ENCODE results near the gene EXO5.

EXO5 gene, protein sequence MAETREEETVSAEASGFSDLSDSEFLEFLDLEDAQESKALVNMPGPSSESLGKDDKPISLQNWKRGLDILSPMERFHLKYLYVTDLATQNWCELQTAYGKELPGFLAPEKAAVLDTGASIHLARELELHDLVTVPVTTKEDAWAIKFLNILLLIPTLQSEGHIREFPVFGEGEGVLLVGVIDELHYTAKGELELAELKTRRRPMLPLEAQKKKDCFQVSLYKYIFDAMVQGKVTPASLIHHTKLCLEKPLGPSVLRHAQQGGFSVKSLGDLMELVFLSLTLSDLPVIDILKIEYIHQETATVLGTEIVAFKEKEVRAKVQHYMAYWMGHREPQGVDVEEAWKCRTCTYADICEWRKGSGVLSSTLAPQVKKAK

DNA sequence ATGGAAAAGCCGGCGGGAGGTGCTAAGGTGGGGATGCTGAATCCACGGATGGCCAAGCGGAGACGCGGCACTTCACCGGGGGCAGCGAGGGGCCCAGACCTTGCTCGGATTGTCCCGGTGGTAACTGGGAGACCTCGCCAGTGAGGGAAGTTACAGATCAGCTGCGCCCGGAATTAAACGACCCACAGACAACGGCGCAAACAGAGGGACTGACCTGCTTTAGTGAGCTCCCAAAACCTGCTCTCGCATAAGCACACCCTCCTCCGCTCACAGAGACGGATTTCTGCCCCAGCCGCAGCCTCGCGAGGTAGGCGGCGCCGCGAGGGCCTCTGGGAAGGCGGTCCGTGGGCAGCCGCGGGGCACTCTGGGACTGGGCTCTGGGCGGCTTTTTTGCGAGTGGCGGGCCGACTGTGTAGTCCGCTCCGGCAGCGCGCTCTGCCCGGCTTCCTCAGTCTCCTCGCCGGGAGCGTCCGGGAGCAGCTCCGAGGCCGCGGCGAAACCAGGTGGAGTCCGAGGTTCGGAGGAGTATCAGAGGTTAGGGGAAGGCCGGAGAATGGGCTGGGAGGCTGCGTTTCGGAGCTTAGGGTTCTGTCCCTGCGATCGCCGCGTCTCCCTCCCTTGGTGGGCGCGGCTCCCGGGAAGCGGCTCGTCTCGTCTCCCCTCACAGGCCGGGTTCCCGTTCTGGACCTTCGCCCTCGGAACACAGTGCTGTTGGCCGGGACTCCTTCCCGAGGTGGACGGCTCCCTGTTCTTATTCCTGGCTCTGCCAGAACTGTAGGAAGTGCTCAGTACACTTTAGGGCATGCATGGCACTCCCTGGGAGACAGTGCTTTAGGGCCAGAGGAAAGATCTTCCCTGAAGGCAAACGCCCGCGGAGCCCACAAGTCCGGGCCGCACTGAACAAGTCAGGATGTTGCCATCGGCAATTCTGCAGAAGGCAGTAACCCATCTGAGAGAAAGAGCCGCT lies at the start of gene EXO5:
EXO5 (plus strand) TSS at position 393 of the 967 bp plus-strand sequence. CDS start 5,778 bp downstream, outside the sequence.
- Histone ChIP-seq H3K4me1 (peaks cover 18% of the 10 kb centered on the region), H4K20me1 (no peaks in the 10 kb centered on the region), H3K4me2 (peak within 1 kb of the TSS; percentile 88), H3K9me3 (peaks cover 70% of the 10 kb centered on the region), H3K4me3 (peak within 1 kb of the TSS; percentile 87), H3K36me3 (peaks cover 67% of the 10 kb centered on the region), H3K27ac (peak within 1 kb of the TSS; percentile 86), H3K9ac (peak within 1 kb of the TSS; percentile 90), H3K27me3 (no peaks in the 10 kb centered on the region)
- TF ChIP-seq Cebpa-rat (IDR thresholded peaks at IDR 0.05): no peak

DNA sequence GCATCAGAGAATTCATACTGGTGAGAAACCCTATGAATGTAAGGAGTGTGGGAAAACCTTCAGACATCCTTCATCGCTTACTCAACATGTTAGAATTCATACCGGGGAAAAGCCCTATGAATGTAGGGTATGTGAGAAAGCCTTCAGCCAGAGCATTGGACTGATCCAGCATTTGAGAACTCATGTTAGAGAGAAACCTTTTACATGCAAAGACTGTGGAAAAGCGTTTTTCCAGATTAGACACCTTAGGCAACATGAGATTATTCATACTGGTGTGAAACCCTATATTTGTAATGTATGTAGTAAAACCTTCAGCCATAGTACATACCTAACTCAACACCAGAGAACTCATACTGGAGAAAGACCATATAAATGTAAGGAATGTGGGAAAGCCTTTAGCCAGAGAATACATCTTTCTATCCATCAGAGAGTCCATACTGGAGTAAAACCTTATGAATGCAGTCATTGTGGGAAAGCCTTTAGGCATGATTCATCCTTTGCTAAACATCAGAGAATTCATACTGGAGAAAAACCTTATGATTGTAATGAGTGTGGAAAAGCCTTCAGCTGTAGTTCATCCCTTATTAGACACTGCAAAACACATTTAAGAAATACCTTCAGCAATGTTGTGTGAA lies 45.5 kb upstream of the EXO5 start:
- H3K27me3 ChIP-seq: no peaks in the 10 kb centered on the region
- H3K9ac ChIP-seq: no peak overlapping the region
- H4K20me1 ChIP-seq: no peaks in the 10 kb centered on the region
- H3K27ac ChIP-seq: no peak overlapping the region
- TF ChIP-seq Cebpa-rat (IDR thresholded peaks at IDR 0.05): no peak
- H3K4me3 ChIP-seq: peak overlapping the region; percentile 37; the same call in 1 of the 2 replicates
- H3K4me2 ChIP-seq: no peak overlapping the region
- H3K4me1 ChIP-seq: no peaks in the 10 kb centered on the region
- H3K9me3 ChIP-seq: peaks cover 100% of the 10 kb centered on the region
- peaks cover 99% of the 10 kb centered on the region for H3K36me3 ChIP-seq

DNA sequence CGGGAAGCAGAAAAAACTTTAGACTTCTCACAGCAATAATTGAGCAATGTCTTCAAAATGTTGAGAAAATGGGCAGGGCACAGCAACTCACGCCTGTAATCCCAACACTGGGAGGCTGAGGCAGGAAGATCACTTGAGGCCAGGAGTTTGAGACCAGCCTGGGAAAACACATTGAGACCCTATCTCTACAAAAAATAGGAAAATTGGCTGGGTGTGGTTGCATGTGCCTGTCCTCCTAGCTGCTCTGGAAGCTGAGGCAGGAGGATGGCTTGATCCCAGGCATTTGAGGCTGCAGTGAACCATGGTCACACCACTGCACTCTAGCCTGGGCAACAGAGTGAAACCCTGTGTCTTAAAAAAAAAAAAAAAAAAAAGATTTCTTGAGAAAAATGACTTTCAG lies 39.2 kb upstream of the EXO5 start:
- Histone ChIP-seq H3K4me3 (no peak overlapping the region), H3K36me3 (peaks cover 50% of the 10 kb centered on the region), H4K20me1 (no peaks in the 10 kb centered on the region), H3K9me3 (peaks cover 97% of the 10 kb centered on the region), H3K4me2 (no peak overlapping the region), H3K4me1 (no peaks in the 10 kb centered on the region), H3K27me3 (no peaks in the 10 kb centered on the region), H3K27ac (no peak overlapping the region), H3K9ac (no peak overlapping the region)
- TF ChIP-seq Cebpa-rat (IDR thresholded peaks at IDR 0.05): no peak

DNA sequence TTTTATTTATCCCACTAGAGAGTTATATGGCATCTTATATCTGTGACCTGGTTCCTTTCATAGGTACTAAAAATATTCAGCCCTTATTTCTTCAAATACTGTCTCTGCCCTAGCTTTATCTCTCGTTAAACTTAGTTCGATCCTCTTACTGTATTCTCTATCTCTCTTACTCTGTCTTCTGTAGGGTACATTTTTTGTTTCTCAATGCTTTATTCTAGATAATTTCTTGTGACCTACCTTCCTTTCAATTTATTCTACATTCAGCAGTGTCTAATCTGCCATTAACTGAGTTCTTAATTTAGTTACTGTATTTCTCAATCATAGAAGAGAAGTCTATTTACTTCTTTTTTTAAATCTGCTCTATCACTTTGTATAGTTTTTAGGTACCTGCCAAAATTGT lies 33.3 kb upstream of the EXO5 start:
- Histone ChIP-seq H3K4me3 (no peak overlapping the region), H3K27me3 (no peaks in the 10 kb centered on the region), H3K9ac (no peak overlapping the region), H3K4me2 (no peak overlapping the region), H4K20me1 (no peaks in the 10 kb centered on the region), H3K27ac (no peak overlapping the region), H3K9me3 (peaks cover 64% of the 10 kb centered on the region), H3K36me3 (peaks cover 10% of the 10 kb centered on the region), H3K4me1 (peaks cover 22% of the 10 kb centered on the region)
- no peak for TF ChIP-seq Cebpa-rat (IDR thresholded peaks at IDR 0.05)

DNA sequence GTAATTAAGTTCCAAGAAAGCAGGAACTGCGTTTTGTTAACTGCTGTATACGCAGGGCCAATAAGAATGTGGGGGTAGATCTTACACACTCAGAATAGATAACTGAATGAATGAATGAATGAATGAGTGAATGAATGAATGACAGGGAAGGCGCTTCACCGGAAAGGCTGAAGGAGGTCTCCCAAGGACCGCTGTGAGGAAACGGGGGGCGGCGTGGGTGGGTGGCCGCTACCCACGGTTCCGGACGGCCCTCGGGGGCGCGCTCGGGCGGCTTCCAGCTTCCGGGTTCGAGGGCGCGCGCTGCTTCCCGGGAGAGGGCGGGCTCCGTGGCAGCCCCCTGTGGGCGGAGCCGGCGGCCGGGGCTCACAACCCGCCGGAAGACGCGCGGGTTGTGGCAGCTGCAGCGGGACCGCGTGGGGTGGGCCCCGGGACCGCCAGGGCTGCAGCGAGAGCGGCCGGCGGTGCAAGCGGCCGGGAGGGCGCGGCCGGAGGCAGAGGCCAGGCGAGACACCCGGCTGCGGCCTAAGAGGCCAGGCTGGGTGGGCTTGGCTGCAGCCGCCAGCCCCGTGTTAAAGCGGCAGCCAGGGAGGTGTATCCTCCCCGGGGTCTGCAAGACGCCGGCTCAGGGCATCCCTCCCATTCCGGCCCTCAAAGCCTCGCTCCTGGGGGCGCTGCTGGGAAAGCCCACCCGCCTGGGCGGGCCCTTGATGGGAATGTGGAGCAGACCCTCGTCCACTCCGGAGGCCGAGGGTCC lies 31.5 kb upstream of the EXO5 start, which contains the start of gene ZFP69:
ZFP69 (plus strand) TSS at position 367 of the 754 bp plus-strand sequence. CDS start 2,072 bp downstream, outside the sequence.
- H3K9me3 ChIP-seq: peaks cover 61% of the 10 kb centered on the region
- H3K4me1 ChIP-seq: peaks cover 22% of the 10 kb centered on the region
- H3K4me3 ChIP-seq: peak within 1 kb of the TSS; percentile 87
- no peaks in the 10 kb centered on the region for H4K20me1 ChIP-seq
- H3K9ac ChIP-seq: peak within 1 kb of the TSS; percentile 85
- peak within 1 kb of the TSS; percentile 89 for H3K4me2 ChIP-seq
- peak within 1 kb of the TSS; percentile 85 for H3K27ac ChIP-seq
- H3K36me3 ChIP-seq: peaks cover 20% of the 10 kb centered on the region
- H3K27me3 ChIP-seq: no peaks in the 10 kb centered on the region
- no peak for TF ChIP-seq Cebpa-rat (IDR thresholded peaks at IDR 0.05)

DNA sequence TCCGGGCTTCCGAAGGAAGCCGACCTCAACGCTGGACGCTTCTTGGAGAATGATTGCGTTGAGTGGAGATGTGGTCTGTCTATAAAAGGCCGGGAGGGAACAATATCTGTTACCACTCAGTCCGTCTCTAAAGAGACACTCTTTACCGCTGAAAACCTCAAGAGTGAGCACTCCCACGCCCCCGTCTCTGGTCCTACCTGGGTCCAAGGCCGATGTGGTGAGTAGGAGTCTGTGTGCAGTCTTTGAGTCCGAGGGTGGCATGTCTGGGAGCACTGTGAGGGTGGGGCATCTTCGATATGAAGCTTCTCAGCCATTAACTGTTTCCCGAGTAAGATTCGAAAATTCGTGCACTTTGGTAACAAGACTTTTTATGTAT lies 30.9 kb upstream of the EXO5 start:
- no peak for TF ChIP-seq Cebpa-rat (IDR thresholded peaks at IDR 0.05)
- peak overlapping the region; percentile 85 for H3K9ac ChIP-seq
- peak overlapping the region; percentile 85 for H3K27ac ChIP-seq
- peaks cover 59% of the 10 kb centered on the region for H3K9me3 ChIP-seq
- H4K20me1 ChIP-seq: no peaks in the 10 kb centered on the region
- peak overlapping the region; percentile 89 for H3K4me2 ChIP-seq
- H3K36me3 ChIP-seq: peaks cover 26% of the 10 kb centered on the region
- H3K4me3 ChIP-seq: peak overlapping the region; percentile 87
- H3K27me3 ChIP-seq: no peaks in the 10 kb centered on the region
- H3K4me1 ChIP-seq: peaks cover 22% of the 10 kb centered on the region

DNA sequence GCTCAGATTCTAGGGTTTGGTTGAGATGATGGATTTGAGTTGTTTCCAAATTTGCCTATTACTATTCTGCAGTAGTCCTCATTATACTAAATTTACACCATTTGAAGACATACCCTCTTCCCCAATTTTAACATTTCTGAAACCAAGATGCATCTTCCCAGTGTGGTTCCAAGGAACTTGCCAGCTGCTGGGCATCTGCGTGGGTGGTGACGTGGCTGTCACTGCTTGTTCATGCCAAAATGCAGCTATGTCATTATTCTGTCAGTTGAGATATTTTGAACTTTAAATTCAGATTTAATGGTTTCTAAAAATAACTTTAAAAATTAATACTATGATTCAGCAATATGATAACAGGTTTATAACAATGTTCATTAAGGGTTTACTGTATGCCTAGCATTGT lies 30.3 kb upstream of the EXO5 start:
- H3K36me3 ChIP-seq: peaks cover 32% of the 10 kb centered on the region
- H3K9me3 ChIP-seq: peaks cover 59% of the 10 kb centered on the region
- peak overlapping the region; percentile 85; the same call in 1 of the 2 replicates for H3K9ac ChIP-seq
- peak overlapping the region; percentile 87 for H3K4me3 ChIP-seq
- H3K27ac ChIP-seq: no peak overlapping the region
- H3K4me1 ChIP-seq: peaks cover 22% of the 10 kb centered on the region
- H3K4me2 ChIP-seq: peak overlapping the region; percentile 89
- no peaks in the 10 kb centered on the region for H3K27me3 ChIP-seq
- H4K20me1 ChIP-seq: no peaks in the 10 kb centered on the region
- TF ChIP-seq Cebpa-rat (IDR thresholded peaks at IDR 0.05): no peak

DNA sequence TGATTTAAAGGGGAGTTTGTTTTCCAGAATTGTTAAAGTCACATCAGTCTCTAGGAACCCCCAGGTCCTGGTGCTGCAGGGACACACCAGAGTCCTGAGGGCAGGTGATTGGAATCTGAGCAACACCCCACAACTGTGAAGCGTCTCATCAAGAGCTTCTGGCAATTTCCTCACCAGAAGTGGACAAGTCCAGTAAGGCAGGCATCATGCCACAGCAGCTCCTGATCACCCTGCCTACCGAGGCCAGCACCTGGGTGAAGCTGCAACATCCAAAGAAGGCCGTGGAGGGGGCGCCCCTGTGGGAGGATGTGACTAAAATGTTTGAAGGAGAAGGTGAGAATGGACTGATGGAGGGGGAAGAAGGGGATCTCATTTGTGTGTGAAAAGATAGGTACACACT lies 29.4 kb upstream of the EXO5 start:
- no peak for TF ChIP-seq Cebpa-rat (IDR thresholded peaks at IDR 0.05)
- no peak overlapping the region for H3K4me3 ChIP-seq
- no peaks in the 10 kb centered on the region for H3K27me3 ChIP-seq
- peaks cover 22% of the 10 kb centered on the region for H3K4me1 ChIP-seq
- H3K27ac ChIP-seq: no peak overlapping the region
- peaks cover 41% of the 10 kb centered on the region for H3K36me3 ChIP-seq
- no peak overlapping the region for H3K9ac ChIP-seq
- H3K4me2 ChIP-seq: peak overlapping the region; percentile 89
- peaks cover 59% of the 10 kb centered on the region for H3K9me3 ChIP-seq
- H4K20me1 ChIP-seq: no peaks in the 10 kb centered on the region

Measured in BLaER1 (cell line).